Fibroblast of the aortic adventitia (primary cell): ENCODE results near the gene ACAD9. TPM values are rescaled to one million over a fixed set of nuclear protein-coding genes. Genes with fewer than 3 reads are reported as not detected.
A peak's percentile ranks its signal among the peaks of the same experiment; 100 is the strongest.
"Not testable (repeated sequence)": the region's sequence is repeated elsewhere in the genome, so short reads cannot be mapped to it uniquely, and the experiment has no call there.

Experiments used
- DNase-seq: peaks from one replicate; pipeline ENCODE4 v3.0.0-alpha.2; 2010; ENCODE audit warnings: low read depth
- H3K4me3 ChIP-seq: 2 replicates; pipeline ENCODE4 v1.5.1; 2011; ENCODE audit warnings: low read depth, mild to moderate bottlenecking, control low read depth, low read length, moderate library complexity
- total RNA-seq: library from RNA; depleted of rRNA; stranded (reverse); fragments of >200 nt; gene quantifications from 2 replicates; pipeline ENCODE4 v1.2.3, GENCODE V29; 2012; ENCODE audit warnings: low replicate concordance
- TF ChIP-seq, protein P1 (sequence below): IDR thresholded peaks from 2 replicates; pipeline ENCODE4 v1.5.1; 2011; ENCODE audit warnings: mild to moderate bottlenecking, low read length, control low read depth, inconsistent platforms; ENCODE audit not compliant: insufficient read depth

Gene ACAD9
- total RNA-seq, 1 donor = 40.9 TPM

DNA sequence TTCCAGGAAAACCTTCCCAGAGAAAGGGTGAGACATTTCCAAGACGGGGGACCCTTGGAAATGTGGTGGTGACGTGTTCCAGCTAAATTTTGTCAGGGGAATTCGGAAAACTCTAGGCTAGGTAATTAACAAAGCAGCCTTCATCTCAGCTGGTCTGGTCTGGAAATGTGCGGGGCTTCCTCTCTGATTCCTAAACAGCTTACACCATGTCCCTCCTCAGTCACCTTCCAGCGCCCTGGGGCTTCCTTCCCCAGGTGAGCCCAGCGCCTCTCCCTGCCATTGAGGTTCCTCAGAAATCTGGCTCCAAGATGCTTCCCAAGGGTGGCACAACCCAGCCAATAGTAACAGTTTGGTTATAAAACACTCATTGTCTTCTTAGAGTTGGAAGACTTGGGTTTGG lies 571 bp downstream of the ACAD9 start:
- peak overlapping the region; percentile 90 for H3K4me3 ChIP-seq
- DNase-seq = no peak
- TF ChIP-seq, protein P1, sequence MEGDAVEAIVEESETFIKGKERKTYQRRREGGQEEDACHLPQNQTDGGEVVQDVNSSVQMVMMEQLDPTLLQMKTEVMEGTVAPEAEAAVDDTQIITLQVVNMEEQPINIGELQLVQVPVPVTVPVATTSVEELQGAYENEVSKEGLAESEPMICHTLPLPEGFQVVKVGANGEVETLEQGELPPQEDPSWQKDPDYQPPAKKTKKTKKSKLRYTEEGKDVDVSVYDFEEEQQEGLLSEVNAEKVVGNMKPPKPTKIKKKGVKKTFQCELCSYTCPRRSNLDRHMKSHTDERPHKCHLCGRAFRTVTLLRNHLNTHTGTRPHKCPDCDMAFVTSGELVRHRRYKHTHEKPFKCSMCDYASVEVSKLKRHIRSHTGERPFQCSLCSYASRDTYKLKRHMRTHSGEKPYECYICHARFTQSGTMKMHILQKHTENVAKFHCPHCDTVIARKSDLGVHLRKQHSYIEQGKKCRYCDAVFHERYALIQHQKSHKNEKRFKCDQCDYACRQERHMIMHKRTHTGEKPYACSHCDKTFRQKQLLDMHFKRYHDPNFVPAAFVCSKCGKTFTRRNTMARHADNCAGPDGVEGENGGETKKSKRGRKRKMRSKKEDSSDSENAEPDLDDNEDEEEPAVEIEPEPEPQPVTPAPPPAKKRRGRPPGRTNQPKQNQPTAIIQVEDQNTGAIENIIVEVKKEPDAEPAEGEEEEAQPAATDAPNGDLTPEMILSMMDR = no peak

DNA sequence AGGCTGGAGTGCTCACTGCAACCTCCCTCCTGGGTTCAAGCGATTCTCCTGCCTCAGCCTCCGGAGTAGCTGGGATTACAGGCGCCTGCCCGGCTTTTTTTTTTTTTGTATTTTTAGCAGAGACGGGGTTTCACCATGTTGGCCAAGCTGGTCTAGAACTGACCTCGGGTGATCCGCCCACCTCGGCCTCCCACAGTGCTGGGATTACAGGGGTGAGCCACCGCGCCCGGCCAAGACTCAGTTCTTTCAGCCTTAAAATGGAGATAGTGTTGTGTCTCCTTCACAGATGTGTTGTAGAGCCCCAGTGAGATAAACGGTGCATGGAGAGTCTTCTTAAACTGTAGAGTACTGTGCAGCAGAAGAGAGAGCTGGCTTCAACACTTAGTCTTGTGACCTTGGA lies 1.0 kb downstream of the ACAD9 start:
- DNase-seq = not testable (repeated sequence)

DNA sequence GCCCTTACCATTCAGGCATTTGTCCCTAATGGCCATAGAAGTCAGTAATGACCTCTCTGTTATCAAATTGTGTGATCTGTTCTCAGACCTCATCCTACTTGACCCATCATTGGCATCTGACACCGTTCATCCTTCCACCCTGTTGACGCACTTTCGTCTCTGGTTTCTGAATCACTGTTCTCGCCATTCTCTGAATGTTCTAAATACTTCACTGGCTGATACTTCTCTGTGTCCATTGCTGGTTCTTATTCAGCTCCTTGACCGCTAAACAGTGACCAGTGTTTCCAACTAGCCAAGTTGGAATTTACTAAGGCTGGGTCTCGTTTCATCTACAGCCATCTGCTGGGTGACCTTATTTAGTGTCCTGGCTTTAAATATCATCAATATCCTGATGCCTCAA lies 2.2 kb downstream of the ACAD9 start:
- no peak overlapping the region for H3K4me3 ChIP-seq
- TF ChIP-seq, protein P1 = no peak
- no peak for DNase-seq

More for the DNA sequence above, 1.0 kb downstream of the ACAD9 start:
- H3K4me3 ChIP-seq = peak overlapping the region; percentile 90

DNA sequence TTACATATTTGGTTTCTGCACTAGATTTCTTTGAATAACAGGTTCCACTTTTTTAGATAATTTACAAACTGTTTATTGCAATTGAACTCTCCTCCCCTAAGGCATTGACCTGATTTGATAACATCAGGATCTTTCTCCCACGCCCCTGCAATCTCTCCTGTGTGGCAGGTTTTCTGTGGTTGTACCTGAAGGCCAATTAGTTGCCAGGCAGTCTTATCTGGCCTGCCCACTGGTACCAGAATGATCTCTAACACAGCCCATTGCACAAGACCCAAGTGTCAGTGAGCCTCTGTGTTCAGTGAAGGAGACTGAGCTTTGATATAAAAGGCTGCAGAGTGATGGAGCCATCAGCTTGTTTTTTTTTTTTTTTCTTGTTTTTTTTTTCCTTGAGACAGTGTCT lies 3.3 kb downstream of the ACAD9 start:
- no peak for DNase-seq
- H3K4me3 ChIP-seq = no peak overlapping the region
- TF ChIP-seq, protein P1 = no peak

DNA sequence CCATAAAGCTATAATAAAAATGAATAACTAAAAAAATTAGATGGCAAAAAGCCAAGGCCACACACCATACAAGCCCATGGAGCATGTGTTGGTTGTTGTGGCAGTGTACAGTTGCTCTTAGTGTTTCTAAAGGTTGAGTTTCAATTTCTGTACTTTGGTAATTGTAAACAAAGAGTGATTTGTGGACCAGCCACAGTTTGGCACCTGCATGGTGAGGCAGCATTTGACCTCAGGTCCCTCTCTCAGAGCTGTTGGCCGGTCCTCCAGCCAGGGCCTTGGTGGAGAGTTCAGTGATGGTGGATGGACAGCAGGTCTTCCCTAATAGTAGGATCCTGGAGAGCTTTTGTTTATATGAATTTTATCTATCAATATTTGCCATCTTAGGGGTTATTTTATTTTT lies 5.6 kb downstream of the ACAD9 start:
- TF ChIP-seq, protein P1 = no peak
- no peak for DNase-seq
- no peak overlapping the region for H3K4me3 ChIP-seq

DNA sequence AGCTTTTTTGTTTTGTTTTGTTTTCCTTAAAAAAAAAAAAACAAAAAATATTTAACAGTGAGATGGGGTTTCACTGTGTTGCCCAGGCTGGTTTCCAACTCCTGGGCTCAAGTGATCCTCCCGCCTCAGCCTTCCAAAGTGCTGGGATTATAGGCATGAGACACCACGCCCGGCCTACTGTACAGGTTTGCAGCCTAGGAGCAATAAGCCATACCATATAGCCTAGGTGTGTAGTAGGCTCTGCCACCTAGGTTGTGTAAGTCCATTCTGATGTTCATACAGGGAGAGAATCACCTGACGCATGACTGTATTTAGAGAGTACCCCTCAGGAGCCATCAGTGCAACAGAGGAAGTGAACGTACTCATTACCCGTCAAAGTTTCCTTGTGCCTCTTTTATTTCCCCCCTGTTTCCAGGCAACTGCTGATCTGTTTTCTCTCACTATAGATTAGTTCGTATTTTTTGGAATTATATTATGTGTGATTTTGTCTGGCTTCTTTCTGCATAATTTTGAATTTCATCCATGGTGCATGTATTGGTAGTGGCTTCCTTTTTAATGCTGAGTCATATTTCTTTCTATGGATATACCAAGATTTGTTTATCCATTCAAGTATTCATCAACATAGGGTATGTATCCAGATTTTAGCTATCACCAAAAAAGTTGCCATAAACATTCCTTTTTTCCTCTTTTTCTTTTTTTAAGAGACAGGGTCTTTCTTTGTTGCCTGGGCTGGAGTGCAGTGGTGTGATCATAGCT lies 9.9 kb downstream of the ACAD9 start:
- no peak for DNase-seq
- no peak overlapping the region for H3K4me3 ChIP-seq
- TF ChIP-seq, protein P1 = no peak

DNA sequence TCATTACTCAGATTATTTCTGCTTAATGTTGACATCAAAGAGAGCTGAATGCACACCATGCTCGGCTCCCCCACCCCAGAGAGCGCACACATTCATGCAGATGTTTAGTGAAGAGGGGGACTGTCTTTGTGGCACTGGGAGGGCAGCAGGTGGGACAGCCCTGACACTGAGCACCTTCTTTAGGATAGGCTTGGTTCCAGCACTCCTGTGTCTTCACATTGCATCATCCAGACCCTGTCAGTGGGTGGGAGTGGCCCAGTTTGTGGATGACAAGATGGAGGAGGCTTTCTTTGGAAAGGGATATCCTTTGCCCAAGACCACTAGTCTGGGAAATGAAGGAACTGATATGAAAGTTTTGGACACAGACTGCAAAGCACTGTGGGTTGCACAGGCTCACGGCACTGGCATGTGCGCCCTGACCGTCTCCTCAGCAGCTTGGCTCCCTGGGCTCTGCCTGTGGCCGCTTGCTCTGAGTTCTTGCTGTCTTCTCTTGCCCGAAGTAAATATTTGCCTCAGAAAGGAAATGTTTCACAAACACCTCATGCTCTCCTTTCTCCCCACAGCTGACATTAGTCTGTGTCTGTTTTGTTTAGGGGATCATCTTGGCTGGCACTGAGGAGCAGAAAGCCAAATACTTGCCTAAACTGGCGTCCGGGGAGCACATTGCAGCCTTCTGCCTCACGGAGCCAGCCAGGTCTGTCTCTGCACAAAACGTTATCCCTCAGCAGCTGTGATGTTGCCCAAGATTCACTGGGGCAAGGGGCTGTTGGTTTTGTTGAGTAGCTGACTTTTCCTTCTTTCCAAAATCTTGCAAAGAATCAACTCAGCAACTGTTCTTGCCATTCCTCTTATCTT lies 16.6 kb downstream of the ACAD9 start:
- DNase-seq = peak; percentile 17
- H3K4me3 ChIP-seq = no peak overlapping the region
- TF ChIP-seq, protein P1 = no peak
